GM21619 (cell line): Measurements from ENCODE around the gene PC.

Experiments used
- ATAC-seq: cut with Tn5 transposase; IDR thresholded peaks from one replicate; pipeline ENCODE4 v1.9.1; 2021; ENCODE audit not compliant: unreplicated experiment

Gene PC

DNA sequence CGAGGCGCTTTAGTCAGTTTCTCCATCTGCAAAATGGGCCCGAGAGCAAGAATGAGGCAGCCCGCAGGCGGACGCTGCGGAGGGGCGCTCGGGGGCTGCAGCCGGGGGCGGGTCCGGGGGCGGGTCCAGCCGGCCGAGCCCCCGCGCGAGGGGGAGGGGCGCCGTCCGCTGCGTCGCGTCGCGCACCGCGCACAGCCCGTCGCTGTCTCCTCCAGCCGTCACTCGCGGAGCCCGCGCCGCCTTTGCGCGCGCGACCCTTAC is 282 bp downstream of the PC start:
- peak; percentile 33 for ATAC-seq

DNA sequence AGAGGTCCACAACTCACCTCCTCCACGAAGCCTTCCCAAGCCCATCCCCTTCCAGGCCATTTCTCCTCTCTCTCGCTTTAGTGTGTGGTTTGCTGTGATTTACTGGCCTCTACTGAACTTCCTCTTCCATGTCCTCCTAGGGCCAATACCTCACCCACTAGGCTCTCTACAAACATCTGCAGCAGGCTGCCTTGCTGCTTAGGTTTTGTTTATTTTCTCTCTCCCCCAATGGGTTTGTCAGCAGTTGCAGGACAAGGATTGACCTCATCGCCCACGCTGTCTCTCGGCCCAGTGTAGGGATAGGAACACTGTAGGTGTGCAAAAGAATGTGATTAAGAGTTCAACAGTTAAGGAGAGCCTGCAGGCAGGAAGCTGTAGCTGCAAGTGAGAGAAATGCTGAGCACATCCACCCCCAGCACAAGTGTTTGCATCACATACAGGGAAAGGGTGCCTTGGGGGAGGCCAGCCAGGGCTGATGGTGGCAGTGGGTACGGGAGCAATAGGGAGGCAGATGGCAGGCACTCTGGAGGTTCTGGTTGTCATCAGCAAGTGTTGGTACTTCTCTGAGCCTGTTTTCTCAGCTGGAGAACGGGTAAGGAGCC is 1.4 kb downstream of the PC start:
- no peak for ATAC-seq

DNA sequence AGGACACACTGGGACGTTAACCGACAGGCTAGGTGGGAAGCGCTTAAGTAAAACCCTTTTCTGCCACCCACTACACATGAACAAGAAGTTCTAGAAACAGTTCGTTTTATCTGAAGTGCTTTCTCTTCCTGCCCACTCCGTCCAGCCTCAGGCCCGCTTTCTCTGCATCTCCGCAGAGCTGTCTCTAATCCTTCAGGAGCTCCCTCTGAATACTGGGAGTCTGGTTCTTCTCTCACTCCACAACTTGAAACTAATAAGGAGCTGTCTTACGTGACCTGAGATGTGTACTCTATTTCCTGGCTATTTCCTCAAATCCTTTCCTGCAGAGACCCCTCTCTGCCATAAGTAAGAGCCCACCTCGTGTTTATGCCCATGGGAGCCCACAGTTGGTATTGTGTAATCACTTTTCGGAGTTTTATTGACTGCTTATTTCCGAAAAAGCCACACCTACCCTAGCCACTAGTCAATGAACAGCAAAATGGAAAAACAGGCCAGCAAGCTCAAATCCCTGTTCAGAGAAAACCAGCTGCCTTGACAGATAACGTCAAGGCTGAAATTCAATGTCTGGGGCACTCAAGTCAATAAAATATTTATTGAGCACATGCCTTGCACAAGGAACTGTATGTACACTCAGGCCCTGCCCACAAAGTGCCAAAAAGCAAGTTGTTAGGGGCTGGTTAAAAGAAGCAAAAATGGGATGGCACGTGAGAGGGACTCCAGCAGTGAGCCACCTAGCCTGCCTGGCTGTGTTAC is 4.9 kb downstream of the PC start:
- no peak for ATAC-seq

DNA sequence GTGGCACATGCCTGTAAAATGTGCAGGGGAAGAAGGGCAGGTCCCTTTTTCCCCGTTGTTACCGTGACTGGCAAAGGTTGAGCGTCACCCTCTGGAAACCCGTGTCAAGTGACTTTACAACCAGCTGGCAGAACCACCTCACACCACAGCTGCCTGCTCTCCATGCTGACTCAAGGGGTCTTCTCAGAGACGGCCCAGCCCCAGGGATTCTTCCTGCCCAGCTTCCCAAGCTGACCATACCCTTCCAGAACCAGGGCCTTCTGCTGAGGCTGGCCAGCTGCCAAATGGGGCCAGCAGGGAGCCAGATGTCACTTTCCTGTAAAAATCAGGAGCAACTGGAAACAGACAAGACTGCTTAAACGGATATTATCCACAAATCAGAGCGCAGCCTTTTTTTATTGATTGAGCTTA is 6.3 kb downstream of the PC start:
- no peak for ATAC-seq

DNA sequence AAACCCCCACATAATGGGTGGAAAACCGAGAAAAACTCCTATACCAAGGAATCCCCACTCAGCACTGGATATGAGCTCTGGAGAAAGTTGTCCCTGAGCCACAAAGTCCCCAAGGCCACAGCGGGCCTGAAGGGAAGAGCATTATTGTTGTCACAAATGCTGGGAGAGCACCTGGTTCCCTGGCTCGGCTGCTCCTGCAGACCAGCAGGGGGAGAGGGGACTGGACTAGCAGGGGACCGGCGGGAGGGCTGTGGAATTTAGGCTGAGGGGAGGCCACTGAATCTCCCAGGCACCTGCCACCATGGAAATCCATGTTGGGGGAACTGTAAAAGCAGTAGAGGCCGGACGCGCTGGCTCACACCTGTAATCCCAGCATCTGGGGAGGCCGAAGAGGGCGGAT is 7.0 kb downstream of the PC start:
- ATAC-seq, result no peak

DNA sequence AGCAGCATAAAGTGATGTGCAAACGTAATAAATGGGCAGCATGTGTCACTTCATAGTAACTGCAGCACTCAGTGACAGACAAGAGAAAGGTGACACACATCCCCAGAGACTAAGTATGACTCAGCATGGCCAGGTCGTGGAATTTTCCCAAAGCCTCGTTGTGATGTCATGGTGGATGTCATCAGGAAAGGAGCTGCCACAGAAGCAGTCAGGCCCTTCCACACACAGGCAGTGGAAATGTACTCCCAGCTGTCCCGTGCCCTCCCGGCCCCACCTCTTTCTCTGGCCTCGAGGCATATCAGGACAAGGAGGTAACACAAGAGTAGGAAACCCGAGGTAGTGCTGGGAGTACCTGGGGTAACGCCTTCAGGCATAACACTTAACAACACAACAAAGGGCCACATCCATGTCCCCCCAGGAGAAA is 8.1 kb downstream of the PC start:
- ATAC-seq, result no peak

DNA sequence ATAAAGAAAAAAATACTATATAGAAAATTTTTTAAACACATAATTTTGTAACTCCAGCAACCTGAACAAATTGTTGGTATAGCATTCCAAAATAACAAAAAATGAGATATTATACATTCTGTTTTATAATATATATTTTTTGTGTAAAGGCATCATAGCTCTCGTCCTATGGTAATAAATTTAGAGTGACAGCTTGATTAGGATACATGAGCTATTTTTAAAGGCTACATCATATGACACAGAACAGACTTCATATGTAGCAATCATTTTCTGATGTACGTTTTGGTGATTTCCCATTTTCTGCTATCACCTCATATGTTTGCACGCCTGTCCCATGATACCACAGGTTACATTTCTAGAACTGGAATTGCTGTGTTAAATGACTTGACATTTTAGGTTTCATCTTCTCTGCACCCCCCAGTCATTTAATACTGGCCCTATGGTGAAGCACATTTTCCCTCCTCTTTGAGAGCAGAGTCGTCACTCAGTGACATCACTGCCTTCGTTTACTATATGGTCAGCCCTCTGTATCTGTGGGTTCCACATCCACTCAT is 19.5 kb downstream of the PC start:
- ATAC-seq, result no peak

DNA sequence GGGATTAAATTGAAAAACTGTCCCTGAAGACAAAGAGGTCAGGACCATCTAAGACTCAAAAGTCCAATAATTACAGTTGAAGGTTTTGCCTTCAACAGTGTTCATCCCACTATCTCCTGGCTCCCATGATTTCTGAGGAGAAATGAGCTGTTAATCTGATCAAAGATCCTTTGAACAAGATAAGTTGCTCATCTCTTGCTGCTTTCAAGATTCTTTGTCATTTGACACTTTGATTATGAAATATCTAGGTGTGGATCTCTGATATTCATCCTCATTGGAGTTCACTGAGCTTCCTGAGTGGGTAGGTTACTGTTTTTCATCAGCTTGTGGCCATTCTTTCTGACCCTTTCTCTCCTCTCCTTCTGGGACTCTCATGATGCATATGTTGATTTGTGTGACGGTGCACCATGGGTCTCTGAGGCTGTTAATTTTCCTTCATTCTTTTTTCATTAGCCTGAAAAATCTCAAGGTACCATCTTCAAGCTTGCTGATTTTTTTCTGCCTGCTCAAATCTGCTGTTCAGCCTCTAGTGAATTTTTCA is 20.9 kb downstream of the PC start:
- no peak for ATAC-seq

DNA sequence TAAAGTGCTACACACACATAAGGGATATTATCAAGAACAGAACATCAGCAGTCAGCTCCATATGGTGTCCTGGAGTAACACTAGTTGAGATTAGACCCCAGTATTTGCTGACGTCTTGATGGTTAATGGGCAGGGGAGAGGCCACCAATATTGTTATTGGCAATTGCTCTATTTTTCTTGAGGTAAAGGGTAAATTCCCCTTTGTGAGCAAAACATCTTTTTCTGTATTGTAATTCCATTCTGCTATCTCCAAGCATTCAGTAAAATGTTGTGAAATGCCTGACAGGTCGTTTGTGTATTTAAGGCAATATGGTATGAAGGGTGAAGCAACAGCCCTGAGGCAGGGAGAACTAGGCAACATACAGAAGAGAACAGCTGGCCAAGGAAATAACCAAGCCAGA is 21.9 kb downstream of the PC start:
- no peak for ATAC-seq

DNA sequence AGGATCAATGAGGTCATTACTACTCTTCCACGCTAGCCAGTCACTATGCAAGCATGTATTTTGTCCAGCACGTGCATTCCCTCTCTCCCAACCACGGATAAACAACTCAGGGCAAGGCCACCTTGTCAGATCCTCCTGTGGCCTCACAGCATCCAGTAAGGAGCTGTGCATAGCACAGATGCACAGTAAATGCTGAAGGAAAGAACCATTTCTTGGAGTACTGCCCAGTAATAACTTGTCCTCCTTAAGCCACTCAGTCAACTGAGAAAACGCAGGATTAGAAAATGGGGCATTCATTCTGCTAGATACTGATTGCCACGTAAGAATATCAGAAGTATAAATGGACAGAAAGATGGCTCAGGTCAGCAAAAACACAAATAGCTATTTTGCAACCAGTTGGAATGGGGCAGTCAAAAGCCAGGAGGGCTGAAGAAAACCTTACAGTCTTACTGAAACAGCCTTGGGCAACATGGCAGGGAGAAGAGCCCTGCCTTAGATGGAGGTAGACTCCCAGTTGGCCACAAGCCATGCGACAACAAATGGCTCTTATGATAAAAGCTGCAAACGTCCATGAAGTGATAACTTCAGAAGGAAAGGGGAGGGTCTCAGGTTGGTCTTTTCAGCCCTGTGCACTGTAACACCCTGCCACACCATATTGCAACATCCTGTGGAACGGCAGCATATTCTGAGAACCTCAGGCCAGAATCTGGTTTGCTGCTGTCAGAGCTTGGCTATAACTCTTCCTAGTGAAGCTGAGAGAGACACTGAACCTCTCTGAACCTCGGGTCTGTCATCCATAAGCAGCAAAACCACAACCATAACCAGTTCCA is 23.0 kb downstream of the PC start:
- ATAC-seq, result no peak

DNA sequence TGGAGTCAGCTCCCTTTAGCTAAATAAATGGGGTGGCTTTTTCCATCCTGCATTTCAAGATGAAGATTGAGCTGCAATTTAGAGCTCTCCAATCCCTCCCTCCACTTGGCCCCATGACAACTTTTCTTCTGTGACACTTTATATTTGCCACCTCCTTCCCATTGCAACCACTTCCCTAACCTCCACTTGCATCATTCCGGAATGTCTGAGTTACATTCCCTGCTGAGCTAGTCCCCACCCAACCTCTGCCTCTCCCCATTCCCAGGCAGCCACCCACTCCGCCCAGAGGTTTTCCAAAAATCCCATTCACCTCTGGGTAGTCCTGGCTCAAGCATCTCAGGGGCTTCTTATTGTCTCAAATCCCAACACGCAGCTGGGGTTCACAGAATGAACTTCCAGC is 24.7 kb downstream of the PC start:
- ATAC-seq, result no peak

DNA sequence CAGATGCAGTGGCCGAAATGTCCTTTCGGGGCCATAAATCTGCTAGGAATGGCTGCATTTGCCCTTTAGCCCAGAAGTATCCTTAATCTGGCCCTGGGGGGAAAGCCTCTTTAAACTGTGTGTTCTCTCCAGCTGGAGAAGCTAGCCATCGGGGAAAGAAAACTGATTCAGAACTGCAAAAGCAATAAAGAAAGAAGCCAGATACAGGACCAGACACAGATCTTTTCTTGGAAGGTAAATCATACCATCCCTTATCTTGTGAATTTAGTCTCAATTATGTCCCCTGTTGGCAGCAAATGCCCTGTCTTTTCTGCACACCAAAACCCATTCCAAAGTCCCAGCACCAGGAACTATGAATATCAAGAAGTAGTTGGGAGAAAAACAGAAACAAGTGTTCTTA is 25.6 kb downstream of the PC start:
- no peak for ATAC-seq

DNA sequence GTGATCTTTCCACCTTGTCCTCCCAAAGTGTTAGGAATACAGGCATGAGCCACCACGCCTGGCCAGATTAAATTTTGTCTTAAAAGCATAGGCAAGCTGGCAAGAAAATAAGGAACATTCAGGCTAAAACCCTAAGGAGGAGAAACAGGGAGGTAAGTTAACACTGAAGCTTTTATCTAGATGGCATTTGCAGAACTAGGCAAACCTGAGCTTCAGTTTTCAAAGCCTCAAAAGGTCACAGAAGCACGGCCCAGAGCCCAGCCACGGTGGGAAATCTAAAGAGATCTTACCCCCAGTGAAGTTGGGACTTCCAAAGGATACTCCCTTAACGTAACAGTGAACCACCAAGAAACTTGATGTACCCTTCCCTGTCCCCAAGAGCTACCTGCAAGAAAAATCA is 28.4 kb downstream of the PC start:
- ATAC-seq, result no peak

DNA sequence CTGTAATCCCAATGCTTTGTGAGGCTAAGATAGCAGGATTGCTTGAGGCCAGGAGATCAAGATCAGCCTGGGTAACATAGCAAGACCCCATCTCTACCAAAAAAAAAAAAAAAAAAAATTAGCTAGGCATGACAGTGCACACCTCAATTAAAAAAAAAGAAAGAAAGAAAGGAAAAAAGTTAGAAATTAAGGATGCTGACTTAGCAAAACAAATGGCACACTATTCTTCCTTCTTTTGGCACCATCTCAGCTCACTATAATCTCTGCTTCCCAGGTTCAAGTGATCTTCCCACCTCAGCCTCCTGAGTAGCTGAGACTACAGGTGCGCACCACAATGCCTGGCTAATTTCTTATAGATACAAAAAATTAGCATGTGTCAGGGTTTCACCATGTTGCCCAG is 33.9 kb downstream of the PC start:
- ATAC-seq, result no peak

DNA sequence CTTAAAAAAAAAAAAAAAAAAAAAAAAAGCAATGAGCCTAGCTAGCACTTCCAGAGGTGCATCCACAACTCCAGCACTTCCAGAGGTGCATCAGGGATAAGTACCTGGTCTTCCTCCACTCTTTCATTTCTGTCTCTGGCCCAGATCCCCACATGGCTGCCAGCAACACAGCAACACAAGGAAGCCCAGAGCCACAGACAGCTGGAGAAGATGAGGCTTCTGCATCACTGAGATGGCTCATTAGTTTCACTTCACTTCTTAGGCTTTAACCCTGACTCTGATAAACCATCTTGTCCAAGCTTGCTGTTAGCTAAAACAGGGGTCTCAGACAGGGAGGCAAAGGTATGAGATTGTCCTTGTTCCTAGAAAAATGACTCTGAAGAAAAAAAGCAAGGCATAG is 35.6 kb downstream of the PC start:
- no peak for ATAC-seq

DNA sequence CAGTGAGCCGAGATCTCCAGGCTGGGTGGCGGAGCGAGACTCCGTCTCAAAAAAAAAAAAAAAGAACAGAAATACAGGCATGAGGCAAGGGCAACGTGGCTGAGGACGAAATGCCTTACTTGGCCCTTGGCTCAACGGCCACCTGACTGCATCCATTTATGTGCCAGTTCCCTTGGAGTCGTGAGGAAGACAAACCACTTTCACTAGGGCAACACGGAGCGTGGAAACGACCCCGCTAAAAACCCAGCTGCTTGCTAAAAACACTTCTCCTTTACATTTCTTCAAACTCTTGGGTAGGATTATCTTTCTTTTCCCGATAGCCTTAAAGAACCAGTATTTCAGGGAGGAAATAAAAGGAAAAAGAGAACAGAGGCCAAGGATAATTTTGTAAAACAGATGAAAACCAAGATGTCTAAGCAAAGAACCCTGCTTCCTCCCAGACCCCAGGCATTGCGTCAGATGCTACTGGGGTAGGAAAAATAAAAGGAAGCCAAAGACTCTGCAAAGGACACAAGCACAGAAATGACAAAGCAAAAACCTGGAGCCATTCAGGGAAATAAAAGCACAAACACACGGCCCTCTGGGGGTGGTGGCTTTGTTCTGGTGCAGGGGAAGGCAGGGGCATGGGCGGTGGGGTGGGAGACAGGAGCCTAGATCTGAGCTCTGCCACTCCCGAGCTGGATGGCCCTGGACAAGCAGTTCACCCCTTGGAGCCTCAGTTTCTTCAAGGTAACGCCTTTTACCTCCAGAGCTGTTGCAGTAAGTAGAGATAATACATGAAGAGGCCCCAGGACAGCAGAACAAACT is 37.0 kb downstream of the PC start:
- ATAC-seq, result no peak

DNA sequence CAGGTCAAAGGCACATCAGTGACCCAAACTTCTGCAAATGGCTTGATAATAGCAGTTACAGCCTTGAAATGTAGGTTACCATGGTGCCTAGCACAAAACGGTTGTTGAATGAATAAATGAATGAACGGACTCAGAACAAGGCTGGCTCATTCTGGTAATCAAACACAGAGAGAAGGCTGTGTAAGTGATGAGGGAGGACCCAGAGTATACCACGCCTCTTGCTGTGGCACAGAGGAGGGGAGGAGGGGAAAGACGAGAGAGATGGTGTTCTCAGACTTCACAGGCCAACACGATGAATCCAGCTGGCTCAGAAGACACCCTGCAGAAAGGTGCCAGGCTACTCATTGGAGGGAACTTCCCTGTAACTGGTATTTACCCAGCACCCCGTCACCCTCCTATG is 38.3 kb downstream of the PC start:
- no peak for ATAC-seq

DNA sequence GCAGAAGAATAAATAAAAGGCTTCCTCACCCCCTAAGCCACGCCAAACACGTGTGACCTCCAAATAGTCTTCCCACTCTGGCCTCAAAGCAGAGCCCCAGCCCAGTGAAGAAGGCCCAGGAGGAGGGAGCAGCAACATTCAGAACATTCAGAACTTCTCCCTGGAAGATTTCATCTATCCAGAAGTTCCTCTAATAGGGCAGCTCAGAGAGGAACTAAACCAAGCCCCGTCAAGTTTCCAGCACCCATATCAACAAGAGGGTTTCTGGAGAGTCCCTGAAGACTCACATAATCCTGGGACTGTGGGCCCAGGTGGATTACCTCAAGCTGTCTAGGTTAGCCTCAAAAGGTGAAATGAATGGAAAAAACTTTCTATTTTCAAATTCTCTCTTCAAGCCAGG is 39.4 kb downstream of the PC start:
- no peak for ATAC-seq

DNA sequence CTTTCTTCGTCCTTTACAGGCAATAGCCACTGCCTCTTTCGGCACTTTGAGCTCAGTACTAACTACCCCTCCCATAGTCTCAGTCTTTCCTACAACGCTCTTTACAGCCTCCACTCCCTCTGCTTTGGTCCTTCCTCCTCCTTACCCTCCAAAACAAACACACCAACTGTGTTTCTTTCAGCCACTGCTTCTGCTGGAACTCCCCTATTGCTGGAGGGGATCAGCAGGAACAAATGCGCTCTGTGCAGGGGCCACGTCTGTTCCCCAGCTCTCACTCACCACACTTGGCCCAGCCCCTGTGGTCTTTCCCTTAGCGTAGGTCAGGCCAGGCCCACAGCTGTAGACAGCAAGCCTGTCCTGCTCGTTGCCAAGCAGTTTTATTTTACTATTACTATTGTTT is 42.3 kb downstream of the PC start:
- no peak for ATAC-seq

DNA sequence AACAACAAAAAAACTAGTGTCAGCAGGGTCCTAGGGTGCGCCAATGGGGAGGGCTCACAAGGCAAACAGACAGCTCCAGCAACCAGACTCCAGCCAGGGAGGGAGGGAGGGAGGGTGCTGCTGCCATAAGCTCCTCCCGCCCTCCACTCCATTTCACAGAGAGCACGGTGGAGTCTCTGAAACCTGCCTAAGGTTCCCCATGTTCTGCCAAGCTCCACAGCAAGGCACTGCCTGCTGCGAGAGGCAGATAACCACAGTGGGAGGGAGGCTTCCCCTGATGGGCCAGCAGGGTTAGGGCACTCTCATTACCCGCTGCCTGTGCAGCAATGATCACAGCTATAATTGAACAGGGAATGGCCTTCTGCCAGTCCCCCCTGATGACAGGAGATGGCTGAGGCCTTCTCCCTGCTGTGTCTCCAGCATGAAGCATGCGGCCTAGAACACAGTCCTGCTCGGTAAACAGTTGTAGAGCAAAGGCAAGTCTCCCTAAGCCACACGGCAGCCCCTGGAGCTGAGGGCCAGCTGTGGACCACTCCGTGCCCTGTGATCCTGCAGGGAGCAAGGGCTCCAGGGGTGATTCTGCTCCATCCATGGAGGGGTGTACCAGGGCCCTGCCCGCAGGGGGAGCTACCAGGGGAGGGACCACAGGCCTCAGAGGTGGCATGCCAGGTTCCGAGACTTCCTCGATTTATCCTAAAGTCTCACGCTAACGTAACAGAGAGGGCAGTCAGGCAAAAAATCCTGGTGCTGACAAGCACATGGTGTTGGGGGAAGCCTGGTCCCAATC is 42.9 kb downstream of the PC start:
- ATAC-seq, result no peak
